ENCODE results near the gene PIK3AP1.
"Not testable (repeated sequence)": the region's sequence is repeated elsewhere in the genome, so short reads cannot be mapped to it uniquely, and the experiment has no call there.

Gene PIK3AP1

GRCh38 chr10:96578022-96578421 lies 142.3 kb downstream of the PIK3AP1 start:
- H2AFZ ChIP-seq (ENCODE audit: low read length) = no peak overlapping the region
- no peaks in the 10 kb centered on the region for H3F3A ChIP-seq (ENCODE audit: insufficient read depth, low read length)
- H3K27ac ChIP-seq (ENCODE audit: low read length) = no peak overlapping the region
- TF ChIP-seq EZH2 (optimal IDR thresholded peaks at IDR 0.05; ENCODE audit: low read depth, low read length) (no peak), EZH2phosphoT487 (IDR thresholded peaks at IDR 0.05; ENCODE audit: low read length) (no peak), CTCF (IDR thresholded peaks at IDR 0.05; ENCODE audit: low read length) (no peak)
- no peaks in the 10 kb centered on the region for H3K36me3 ChIP-seq (replicated peaks; ENCODE audit: insufficient read depth, low read length)
- H4K20me1 ChIP-seq (ENCODE audit: insufficient read depth, low read length) = peaks cover 48% of the 10 kb centered on the region
- no peak overlapping the region for H3K4me2 ChIP-seq (ENCODE audit: low read depth, low read length)
- H3K4me1 ChIP-seq (ENCODE audit: low read length) = 0 out of 2 replicates have a peak, but pooled peaks cover 4% of the 10 kb centered on the region
- H3K4me3 ChIP-seq (ENCODE audit: low read length) = no peak overlapping the region
- H3K9ac ChIP-seq (ENCODE audit: low read length) = no peak overlapping the region
- no peaks in the 10 kb centered on the region for H3K9me2 ChIP-seq (replicated peaks; ENCODE audit: insufficient read depth, low read length)
- peaks cover 91% of the 10 kb centered on the region for H3K79me2 ChIP-seq (ENCODE audit: low read length)
- H3K27me3 ChIP-seq (replicated peaks; ENCODE audit: insufficient read depth, low read length) = no peaks in the 10 kb centered on the region
- H3K9me3 ChIP-seq (replicated peaks; ENCODE audit: insufficient read depth, low read length) = no peaks in the 10 kb centered on the region
- no peak for DNase-seq

DNA sequence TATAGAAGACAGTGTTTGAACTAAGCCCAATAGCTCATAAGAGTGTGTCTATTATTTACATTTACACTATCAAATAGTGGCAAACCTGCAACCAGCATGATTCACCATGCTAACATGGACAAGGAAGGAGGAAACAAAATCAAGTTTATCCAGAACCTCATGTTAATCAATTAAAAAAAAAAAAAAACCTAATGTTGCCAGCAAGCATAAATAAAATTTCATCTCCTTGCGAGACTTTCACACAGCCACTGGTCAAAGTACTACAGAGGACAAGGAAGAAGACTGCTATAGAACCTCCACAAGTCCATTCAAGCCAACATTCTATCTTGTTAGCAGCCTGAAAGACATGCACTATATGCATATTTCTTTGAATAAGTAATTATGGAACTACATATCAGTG lies 143.2 kb downstream of the PIK3AP1 start:
- Histone ChIP-seq H3K9me2 (replicated peaks; ENCODE audit: insufficient read depth, low read length) (no peaks in the 10 kb centered on the region), H3K36me3 (replicated peaks; ENCODE audit: insufficient read depth, low read length) (no peaks in the 10 kb centered on the region; the same call in 1 of the 2 replicates)
- no peak for DNase-seq

GRCh38 chr10:96576277-96576980 lies 143.9 kb downstream of the PIK3AP1 start:
- Histone ChIP-seq H3K9me2 (replicated peaks; ENCODE audit: insufficient read depth, low read length) (no peaks in the 10 kb centered on the region), H2AFZ (ENCODE audit: low read length) (no peak overlapping the region), H3F3A (ENCODE audit: insufficient read depth, low read length) (no peaks in the 10 kb centered on the region), H3K79me2 (ENCODE audit: low read length) (peaks cover 90% of the 10 kb centered on the region), H3K4me1 (ENCODE audit: low read length) (0 out of 2 replicates have a peak, but pooled peaks cover 4% of the 10 kb centered on the region), H3K4me3 (ENCODE audit: low read length) (no peak overlapping the region), H3K9me3 (replicated peaks; ENCODE audit: insufficient read depth, low read length) (no peaks in the 10 kb centered on the region), H3K9ac (ENCODE audit: low read length) (no peak overlapping the region), H3K27ac (ENCODE audit: low read length) (no peak overlapping the region), H3K27me3 (replicated peaks; ENCODE audit: insufficient read depth, low read length) (no peaks in the 10 kb centered on the region), H3K36me3 (replicated peaks; ENCODE audit: insufficient read depth, low read length) (no peaks in the 10 kb centered on the region; the same call in 1 of the 2 replicates), H3K4me2 (ENCODE audit: low read depth, low read length) (no peak overlapping the region), H4K20me1 (ENCODE audit: insufficient read depth, low read length) (peaks cover 43% of the 10 kb centered on the region)
- TF ChIP-seq CTCF (IDR thresholded peaks at IDR 0.05; ENCODE audit: low read length) (no peak), EZH2phosphoT487 (IDR thresholded peaks at IDR 0.05; ENCODE audit: low read length) (no peak), EZH2 (optimal IDR thresholded peaks at IDR 0.05; ENCODE audit: low read depth, low read length) (no peak)
- no peak for DNase-seq

More for the DNA sequence above, 143.2 kb downstream of the PIK3AP1 start:
- Histone ChIP-seq H2AFZ (ENCODE audit: low read length) (no peak overlapping the region), H3F3A (ENCODE audit: insufficient read depth, low read length) (no peaks in the 10 kb centered on the region), H3K27me3 (replicated peaks; ENCODE audit: insufficient read depth, low read length) (no peaks in the 10 kb centered on the region), H3K9ac (ENCODE audit: low read length) (no peak overlapping the region), H3K4me1 (ENCODE audit: low read length) (0 out of 2 replicates have a peak, but pooled peaks cover 4% of the 10 kb centered on the region), H3K27ac (ENCODE audit: low read length) (no peak overlapping the region), H4K20me1 (ENCODE audit: insufficient read depth, low read length) (peaks cover 46% of the 10 kb centered on the region), H3K9me3 (replicated peaks; ENCODE audit: insufficient read depth, low read length) (no peaks in the 10 kb centered on the region), H3K4me3 (ENCODE audit: low read length) (no peak overlapping the region), H3K4me2 (ENCODE audit: low read depth, low read length) (no peak overlapping the region), H3K79me2 (ENCODE audit: low read length) (peaks cover 90% of the 10 kb centered on the region)
- TF ChIP-seq EZH2 (optimal IDR thresholded peaks at IDR 0.05; ENCODE audit: low read depth, low read length) = no peak
- TF ChIP-seq EZH2phosphoT487 (IDR thresholded peaks at IDR 0.05; ENCODE audit: low read length) = no peak
- no peak for TF ChIP-seq CTCF (IDR thresholded peaks at IDR 0.05; ENCODE audit: low read length)

- H3K27me3 ChIP-seq (replicated peaks; ENCODE audit: insufficient read depth, low read length); H3K36me3 ChIP-seq (replicated peaks; ENCODE audit: insufficient read depth, low read length); H3K9ac ChIP-seq (ENCODE audit: low read length); H3K9me2 ChIP-seq (replicated peaks; ENCODE audit: insufficient read depth, low read length); H2AFZ ChIP-seq (ENCODE audit: low read length); H3K4me2 ChIP-seq (ENCODE audit: low read depth, low read length); H3K27ac ChIP-seq (ENCODE audit: low read length); H3F3A ChIP-seq (ENCODE audit: insufficient read depth, low read length); H3K4me3 ChIP-seq (ENCODE audit: low read length); H3K9me3 ChIP-seq (replicated peaks; ENCODE audit: insufficient read depth, low read length); H3K4me1 ChIP-seq (ENCODE audit: low read length); DNase-seq: not testable (repeated sequence)
- Histone ChIP-seq H3K79me2 (ENCODE audit: low read length) (peaks cover 90% of the 10 kb centered on the region), H4K20me1 (ENCODE audit: insufficient read depth, low read length) (peaks cover 30% of the 10 kb centered on the region; the same call in 1 of the 2 replicates)
These were observed 145.8 kb downstream of the PIK3AP1 start for GRCh38 chr10:96574564-96574963.
